Fibroblast of villous mesenchyme (primary cell): ENCODE data around the gene OCRL. TPM values are rescaled to one million over a fixed set of nuclear protein-coding genes. Genes with fewer than 3 reads are reported as not detected.
A peak's percentile ranks its signal among the peaks of the same experiment; 100 is the strongest.

Experiments used
- DNase-seq: peaks from one replicate; pipeline ENCODE4 v3.0.0-alpha.2; 2010; ENCODE audit warnings: low read depth
- H3K4me3 ChIP-seq: 2 replicates; pipeline ENCODE4 v1.5.1; 2011; ENCODE audit warnings: low read depth, mild to moderate bottlenecking, low read length
- total RNA-seq: library from RNA; depleted of rRNA; stranded (reverse); fragments of >200 nt; gene quantifications from 2 replicates; pipeline ENCODE4 v1.2.3, GENCODE V29; 2012
- TF ChIP-seq, protein P1 (sequence below): IDR thresholded peaks from 2 replicates; pipeline ENCODE4 v1.5.1; 2012; ENCODE audit warnings: low read depth, mild to moderate bottlenecking, low read length; ENCODE audit not compliant: insufficient read depth

Gene OCRL
- total RNA-seq, 1 donor: 24.6 TPM

- H3K4me3 ChIP-seq: no peak overlapping the region
- no peak for DNase-seq
- TF ChIP-seq, protein P1, sequence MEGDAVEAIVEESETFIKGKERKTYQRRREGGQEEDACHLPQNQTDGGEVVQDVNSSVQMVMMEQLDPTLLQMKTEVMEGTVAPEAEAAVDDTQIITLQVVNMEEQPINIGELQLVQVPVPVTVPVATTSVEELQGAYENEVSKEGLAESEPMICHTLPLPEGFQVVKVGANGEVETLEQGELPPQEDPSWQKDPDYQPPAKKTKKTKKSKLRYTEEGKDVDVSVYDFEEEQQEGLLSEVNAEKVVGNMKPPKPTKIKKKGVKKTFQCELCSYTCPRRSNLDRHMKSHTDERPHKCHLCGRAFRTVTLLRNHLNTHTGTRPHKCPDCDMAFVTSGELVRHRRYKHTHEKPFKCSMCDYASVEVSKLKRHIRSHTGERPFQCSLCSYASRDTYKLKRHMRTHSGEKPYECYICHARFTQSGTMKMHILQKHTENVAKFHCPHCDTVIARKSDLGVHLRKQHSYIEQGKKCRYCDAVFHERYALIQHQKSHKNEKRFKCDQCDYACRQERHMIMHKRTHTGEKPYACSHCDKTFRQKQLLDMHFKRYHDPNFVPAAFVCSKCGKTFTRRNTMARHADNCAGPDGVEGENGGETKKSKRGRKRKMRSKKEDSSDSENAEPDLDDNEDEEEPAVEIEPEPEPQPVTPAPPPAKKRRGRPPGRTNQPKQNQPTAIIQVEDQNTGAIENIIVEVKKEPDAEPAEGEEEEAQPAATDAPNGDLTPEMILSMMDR: no peak
Observed at GRCh38 chrX:129618997-129619396, 78.9 kb downstream of the OCRL start.

DNA sequence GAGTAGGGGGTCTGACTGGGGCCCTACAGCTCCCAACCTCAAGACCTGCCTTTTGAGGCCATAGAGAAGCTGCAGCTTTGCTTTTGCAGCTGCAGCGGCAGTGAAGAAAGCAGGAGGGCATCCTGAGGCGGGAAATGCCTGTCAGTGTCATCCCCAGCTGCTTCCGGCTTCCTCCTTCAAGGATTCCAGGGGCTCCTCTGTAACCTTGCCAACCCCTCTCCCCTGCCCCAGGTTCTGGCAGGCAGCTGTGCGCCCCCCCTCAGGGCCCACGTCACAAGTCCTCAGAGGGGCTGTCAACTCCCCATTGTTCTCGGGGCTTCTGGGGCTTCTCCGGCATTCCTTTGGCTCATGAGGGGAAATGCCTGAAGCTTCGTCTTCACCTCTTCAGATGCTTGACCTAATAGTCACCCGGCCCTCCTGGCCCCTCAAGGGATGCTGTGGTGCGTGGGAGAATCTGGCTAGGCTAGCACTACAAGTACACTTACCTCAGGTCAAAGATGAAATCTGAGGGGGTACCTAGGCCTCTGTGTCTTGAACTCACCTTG lies 82.8 kb downstream of the OCRL start:
- TF ChIP-seq, protein P1: no peak
- DNase-seq: no peak
- H3K4me3 ChIP-seq: no peak overlapping the region

DNA sequence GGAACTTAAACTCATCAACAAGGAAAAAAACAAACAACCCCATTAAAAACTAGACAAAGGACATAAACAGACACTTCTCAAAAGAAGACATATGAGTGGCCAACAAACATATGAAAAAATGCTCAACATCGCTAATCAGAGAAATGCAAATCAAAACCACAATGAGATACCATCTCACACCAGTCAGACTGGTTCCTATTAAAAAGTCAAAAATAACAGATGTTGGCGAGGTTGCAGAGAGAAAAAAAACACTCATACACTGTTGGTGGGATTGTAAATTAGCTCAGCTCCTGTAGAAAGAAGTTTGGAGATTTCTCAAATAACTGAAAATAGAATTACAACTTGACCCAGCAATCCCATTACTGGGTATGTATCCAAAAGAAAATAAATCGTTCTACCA lies 86.0 kb downstream of the OCRL start:
- H3K4me3 ChIP-seq: no peak overlapping the region
- DNase-seq: no peak
- TF ChIP-seq, protein P1: no peak

DNA sequence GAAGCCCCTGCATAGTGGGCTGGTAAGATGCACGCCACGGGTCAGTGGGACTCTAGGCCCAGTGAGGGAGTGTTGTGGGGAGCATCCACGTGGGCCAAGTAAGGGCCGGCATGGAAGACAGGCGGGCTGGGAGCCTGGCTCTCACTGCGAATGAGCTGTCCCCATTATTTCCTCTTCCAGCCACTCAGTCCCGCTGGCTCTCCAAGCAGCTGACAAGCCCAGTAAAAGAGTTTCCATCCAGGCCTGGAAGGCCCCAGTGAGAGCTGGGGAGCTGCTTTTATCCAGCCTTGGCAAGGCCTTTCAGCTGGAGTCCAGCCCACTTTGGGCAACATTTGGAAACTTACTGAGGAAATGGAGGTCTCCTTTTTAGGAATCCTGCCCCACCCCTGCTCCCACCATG lies 89.8 kb downstream of the OCRL start:
- DNase-seq: no peak

GRCh38 chrX:129631849-129632248 lies 91.8 kb downstream of the OCRL start:
- TF ChIP-seq, protein P1: no peak
- no peak overlapping the region for H3K4me3 ChIP-seq
- DNase-seq: no peak

More for the DNA sequence above, 89.8 kb downstream of the OCRL start:
- TF ChIP-seq, protein P1: no peak
- no peak overlapping the region for H3K4me3 ChIP-seq

DNA sequence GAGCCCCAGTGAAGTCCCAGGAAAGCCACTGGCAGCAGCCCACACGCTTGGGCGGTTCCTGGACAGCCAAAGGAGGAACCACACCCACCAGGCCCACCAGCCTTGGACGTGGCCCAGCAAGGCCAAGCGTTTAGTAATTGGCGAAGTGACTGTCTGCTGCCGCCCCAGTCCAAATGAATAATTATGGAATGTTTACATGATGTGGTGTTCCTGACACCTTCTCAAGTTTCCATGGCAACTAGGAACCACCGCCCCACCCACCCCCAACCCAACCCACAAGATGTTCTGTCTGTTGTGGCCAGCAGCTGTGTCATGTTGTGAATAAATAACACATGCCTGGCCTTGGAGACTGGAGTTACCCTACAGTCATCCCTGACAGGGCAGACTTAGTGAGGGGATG lies 92.4 kb downstream of the OCRL start:
- DNase-seq: peak; percentile 15
- TF ChIP-seq, protein P1: no peak
- H3K4me3 ChIP-seq: no peak overlapping the region

DNA sequence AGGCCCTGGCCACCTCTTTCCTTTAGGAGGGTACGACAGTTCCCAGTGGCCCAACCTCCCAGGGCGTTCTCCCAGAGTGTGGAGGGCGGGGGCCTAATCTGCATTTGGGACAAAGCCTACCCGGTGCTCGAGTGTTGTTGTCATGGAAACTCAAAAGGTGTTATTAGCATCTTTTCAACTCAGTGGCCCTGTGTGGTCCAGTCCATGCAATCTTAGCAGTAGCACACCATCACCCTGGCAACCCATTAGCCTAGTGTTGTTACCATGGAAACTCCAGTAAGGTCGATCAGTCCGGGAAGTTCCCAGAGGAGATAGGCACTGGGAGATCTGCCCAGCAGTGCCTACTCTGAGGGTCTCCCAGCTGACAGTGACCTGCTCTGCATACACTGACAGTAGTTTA lies 94.5 kb downstream of the OCRL start:
- H3K4me3 ChIP-seq: no peak overlapping the region
- TF ChIP-seq, protein P1: no peak
- no peak for DNase-seq
